ENCODE results near the gene ABLIM1.

DNA sequence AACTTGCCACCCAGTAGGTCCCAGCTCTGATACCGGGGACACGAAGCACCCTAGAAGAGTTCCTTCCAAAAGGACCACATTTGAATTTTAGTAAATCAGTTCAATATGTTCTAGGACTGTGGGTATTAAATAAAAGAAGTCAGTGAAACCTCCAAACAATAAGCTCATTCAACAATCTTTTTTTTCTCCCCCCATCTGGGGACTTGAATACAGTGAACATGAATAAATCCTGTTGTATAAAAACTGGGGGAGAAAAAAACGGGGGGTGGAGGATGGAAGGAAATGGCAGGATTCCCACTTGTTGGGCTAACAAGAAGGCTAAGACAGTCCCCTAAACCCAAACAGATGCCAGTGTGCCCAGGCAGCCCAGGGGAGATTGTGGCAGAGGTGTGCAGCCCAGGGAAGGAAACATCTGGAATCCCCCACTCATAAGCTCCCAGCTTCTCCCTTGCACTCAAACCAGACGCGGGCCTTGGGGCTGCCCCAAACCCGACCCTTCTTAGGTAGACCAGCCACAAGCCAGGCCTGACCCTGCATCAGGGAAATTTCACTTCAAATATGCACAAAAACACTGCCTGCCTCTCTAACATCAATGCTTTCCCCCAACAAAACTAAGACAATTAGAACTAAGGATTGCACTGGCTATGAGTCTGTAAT lies 262.6 kb downstream of the ABLIM1 start:
- TF ChIP-seq, protein P1, sequence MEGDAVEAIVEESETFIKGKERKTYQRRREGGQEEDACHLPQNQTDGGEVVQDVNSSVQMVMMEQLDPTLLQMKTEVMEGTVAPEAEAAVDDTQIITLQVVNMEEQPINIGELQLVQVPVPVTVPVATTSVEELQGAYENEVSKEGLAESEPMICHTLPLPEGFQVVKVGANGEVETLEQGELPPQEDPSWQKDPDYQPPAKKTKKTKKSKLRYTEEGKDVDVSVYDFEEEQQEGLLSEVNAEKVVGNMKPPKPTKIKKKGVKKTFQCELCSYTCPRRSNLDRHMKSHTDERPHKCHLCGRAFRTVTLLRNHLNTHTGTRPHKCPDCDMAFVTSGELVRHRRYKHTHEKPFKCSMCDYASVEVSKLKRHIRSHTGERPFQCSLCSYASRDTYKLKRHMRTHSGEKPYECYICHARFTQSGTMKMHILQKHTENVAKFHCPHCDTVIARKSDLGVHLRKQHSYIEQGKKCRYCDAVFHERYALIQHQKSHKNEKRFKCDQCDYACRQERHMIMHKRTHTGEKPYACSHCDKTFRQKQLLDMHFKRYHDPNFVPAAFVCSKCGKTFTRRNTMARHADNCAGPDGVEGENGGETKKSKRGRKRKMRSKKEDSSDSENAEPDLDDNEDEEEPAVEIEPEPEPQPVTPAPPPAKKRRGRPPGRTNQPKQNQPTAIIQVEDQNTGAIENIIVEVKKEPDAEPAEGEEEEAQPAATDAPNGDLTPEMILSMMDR (IDR thresholded peaks at IDR 0.05) = no peak
- TF ChIP-seq EZH2phosphoT487 (IDR thresholded peaks at IDR 0.05) = no peak

Data from neural progenitor cell (in vitro differentiated cells).